Esophagus muscularis mucosa (tissue), 4 donors: ENCODE results near the gene PRR20A. TPM values are rescaled to one million over a fixed set of nuclear protein-coding genes. Genes with fewer than 3 reads are reported as not detected.

ENCODE experiments used
- small RNA-seq, 3 donors: library from RNA; depleted of rRNA; stranded (forward); fragments of <200 nt; gene quantifications; one replicate each; pipeline ENCODE3, GENCODE V24; 2016
- total RNA-seq, 4 donors: library from RNA; depleted of rRNA; stranded (reverse); fragments of >200 nt; gene quantifications; one replicate each; pipeline versions ENCODE4 v1.1.0 to v1.2.1, GENCODE V29; 2016

The PRR20A gene
- total RNA-seq, 4 donors from 2014 or later, result not detected

Small RNA genes within 50 kb of the gene (small RNA-seq; reads per million reads assigned to genes)
- 0 reads per million in 3 donors for gene PRR20FP

Other genes with a start within 250 kb of the PRR20A start
- gene PRR20B, start 6.6 kb downstream of the PRR20A start, total RNA-seq, result not detected
- gene PRR20C, start 13.1 kb downstream of the PRR20A start, total RNA-seq, result not detected
- gene PRR20D, start 19.7 kb downstream of the PRR20A start, total RNA-seq, result not detected
- gene PRR20E, start 26.3 kb downstream of the PRR20A start, total RNA-seq, result not detected